Measurements from ENCODE around the gene ZNF785. TPM values are rescaled to one million over a fixed set of nuclear protein-coding genes. Genes with fewer than 3 reads are reported as not detected.
A peak's percentile ranks its signal among the peaks of the same experiment; 100 is the strongest.

Gene ZNF785
- total and polyA plus RNA-seq, 4 experiments from 2014 or later: 1.7 to 34.2 (median 18.4) TPM

DNA sequence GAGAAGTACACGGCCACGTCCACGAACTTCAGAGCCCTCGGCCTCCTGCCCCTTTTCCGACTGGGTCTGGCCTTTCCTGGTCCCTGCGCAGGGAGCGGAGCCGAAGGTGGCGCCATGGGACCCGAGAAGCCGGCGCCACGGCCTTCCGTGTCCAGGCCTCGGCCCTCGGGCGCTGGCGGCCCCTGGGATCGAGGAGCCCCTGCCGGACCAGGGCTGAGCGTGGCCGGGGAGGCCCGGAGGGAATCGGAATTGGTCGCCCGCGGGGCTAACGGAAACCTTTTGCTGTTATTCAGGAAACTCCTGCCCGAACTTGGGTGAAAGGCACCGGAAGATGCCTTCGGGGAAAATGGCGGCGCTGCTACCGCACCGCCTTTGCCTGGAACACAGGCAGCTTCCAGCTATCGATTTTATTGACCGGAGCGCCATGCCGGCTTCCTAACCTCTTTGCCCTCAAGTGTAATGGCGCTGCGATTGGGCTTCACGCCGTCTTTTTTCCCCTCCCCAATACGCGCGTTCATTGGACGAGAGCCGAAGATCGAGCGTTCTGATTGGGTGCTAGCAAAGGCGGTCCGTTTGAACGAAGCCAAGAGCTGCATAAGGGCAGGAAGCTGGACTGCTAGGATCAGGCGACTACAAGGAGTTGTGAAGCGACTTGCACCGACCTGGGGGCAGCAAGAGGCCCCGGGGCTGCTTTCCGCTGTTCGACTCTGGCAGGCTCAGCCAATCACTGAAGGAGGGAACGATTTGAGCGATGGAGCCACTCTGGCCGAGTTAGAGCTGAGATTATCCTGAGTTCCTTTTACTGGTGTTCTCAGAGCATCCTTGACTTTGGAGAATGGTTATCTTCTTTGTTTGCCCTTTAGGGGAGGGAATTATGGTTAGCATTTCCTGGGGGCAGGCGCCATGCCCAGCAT lies 24.7 kb upstream of the ZNF785 start, which contains the start of gene ZNF689:
TSS of gene ZNF689 (minus strand) at position 464 of the 914 bp plus-strand sequence. CDS start at position 116, 348 bp downstream.
- peaks cover 14% of the 10 kb centered on the region for H3K36me3 ChIP-seq (ENCODE audit: insufficient read depth, low read length)
- Mint-ChIP-seq H3K4me3 (peak within 1 kb of the TSS; percentile 85 to 96 (median 94)), H3K36me3 (peaks cover 13 to 24% of the 10 kb centered on the region in 2 donors), H3K27me3 (no peaks in the 10 kb centered on the region), H3K9me3 (no peaks in the 10 kb centered on the region), H3K27ac (peak within 1 kb of the TSS; percentile 93 to 98 (median 96)), H3K4me1 (peaks cover 10 to 18% (median 13%) of the 10 kb centered on the region in 4 donors)
- CTCF ChIA-PET (ENCODE audit: partially characterized antibody): interaction anchor here (0.6 to 5.0 kb wide), 9 partner anchors 11 to 200 kb away, joined by 3 to 34 read pairs (median 5); partner anchors contain the start of genes DCTPP1, PRR14 and ZNF785
- peaks cover 21% of the 10 kb centered on the region for H3K4me1 ChIP-seq (ENCODE audit: insufficient read depth, low read length)
- POLR2A ChIA-PET (ENCODE audit: partially characterized antibody): interaction anchor here (0.5 to 4.2 kb wide), 33 partner anchors 10 to 426 kb away, joined by 3 to 38 read pairs (median 5); partner anchors contain the start of genes CORO1A, DCTPP1, FBRS and ITGAL
- peak; percentile 92 to 98 (median 95) for DNase-seq
- H3K9me3 ChIP-seq (ENCODE audit: control insufficient read depth in 1 of 2, low read length in 2 of 2): no peaks in the 10 kb centered on the region
- peak within 1 kb of the TSS; percentile 71 to 99 for H3K4me3 ChIP-seq (ENCODE audit: low read length in 2 of 2)
- no peaks in the 10 kb centered on the region for H3K27me3 ChIP-seq (ENCODE audit: insufficient read depth, low read length)
- intact Hi-C loops (cut with micrococcal nuclease): loop anchor here (1.0 kb wide), 5 partner anchors 18 to 48 kb away; partner anchors contain the start of genes FBRS, PRR14 and ZNF785
- H3K27ac ChIP-seq (ENCODE audit: low read depth, low read length): peak within 1 kb of the TSS; percentile 97

DNA sequence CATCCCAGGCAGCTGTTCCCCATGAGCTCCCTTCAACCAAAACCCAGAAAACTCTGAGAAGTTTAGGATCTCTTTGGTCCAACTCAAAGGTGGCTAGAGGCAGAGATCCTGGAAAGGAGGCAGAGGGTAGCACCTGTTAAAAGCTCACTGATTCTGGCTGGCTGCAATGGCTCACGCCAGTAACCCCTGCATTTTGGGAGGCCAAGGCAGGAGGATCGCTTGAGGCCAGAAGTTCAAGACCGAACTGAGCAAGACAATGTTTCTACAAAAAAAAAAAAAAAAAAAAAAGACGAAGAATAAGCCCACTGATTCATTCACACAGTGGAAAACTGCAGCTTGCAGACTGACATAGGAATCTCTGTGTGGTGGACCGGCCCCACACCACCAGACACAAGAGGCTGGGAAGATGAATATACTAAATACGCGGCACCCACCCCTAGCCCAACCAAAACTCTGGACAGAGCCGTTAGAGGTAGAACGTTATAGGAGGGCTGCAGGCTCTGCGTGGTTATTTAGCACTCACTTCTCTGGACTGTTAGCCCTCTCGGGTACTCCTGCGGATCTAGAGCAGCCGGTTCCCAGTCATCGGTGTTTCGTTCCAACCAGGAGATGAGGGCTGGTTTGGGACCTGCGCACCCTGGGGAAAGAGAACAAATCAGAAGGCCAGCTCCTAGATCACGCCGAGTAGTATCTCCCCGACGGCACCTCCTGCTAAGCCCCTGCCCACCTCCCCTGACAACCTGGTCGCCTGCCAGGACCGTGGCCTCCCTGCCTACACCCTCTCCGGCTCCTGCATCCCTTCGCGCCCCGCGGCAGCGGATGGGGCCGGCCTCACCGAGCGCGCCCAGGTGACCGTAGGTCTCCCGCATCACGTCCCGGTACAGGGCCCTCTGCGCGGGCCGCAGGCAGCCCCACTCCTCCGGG lies 23.8 kb upstream of the ZNF785 start:
- no peaks in the 10 kb centered on the region for H3K27me3 ChIP-seq (ENCODE audit: insufficient read depth, low read length)
- CTCF ChIA-PET (ENCODE audit: partially characterized antibody): interaction anchor here (0.7 to 5.0 kb wide), 11 partner anchors 10 to 200 kb away, joined by 3 to 34 read pairs (median 5); partner anchors contain the start of genes DCTPP1, PRR14, ZNF764 and ZNF785
- H3K4me1 ChIP-seq (ENCODE audit: insufficient read depth, low read length): peaks cover 21% of the 10 kb centered on the region
- POLR2A ChIA-PET (ENCODE audit: partially characterized antibody): interaction anchor here (0.8 to 4.2 kb wide), 22 partner anchors 9 to 227 kb away, joined by 3 to 38 read pairs (median 5); partner anchors contain the start of genes FBRS, ITGAL, PRR14 and SEPTIN1
- peak overlapping the region; percentile 85 to 96 (median 92) for H3K4me3 Mint-ChIP-seq
- peak overlapping the region; percentile 97 for H3K27ac ChIP-seq (ENCODE audit: low read depth, low read length)
- DNase-seq: peak in 1 of 5 donors; percentile 51
- no peaks in the 10 kb centered on the region for H3K9me3 ChIP-seq (ENCODE audit: control insufficient read depth in 1 of 2, low read length in 2 of 2)
- peaks cover 10 to 18% (median 13%) of the 10 kb centered on the region in 4 donors for H3K4me1 Mint-ChIP-seq
- H3K36me3 ChIP-seq (ENCODE audit: insufficient read depth, low read length): peaks cover 23% of the 10 kb centered on the region
- H3K4me3 ChIP-seq (ENCODE audit: low read length in 2 of 2): peak overlapping the region; percentile 71 to 99
- peaks cover 18 to 32% of the 10 kb centered on the region in 2 donors for H3K36me3 Mint-ChIP-seq
- H3K9me3 Mint-ChIP-seq: no peaks in the 10 kb centered on the region
- intact Hi-C loops (cut with micrococcal nuclease): no loop called here
- no peaks in the 10 kb centered on the region for H3K27me3 Mint-ChIP-seq
- H3K27ac Mint-ChIP-seq: peak overlapping the region; percentile 86 to 97 (median 96)

DNA sequence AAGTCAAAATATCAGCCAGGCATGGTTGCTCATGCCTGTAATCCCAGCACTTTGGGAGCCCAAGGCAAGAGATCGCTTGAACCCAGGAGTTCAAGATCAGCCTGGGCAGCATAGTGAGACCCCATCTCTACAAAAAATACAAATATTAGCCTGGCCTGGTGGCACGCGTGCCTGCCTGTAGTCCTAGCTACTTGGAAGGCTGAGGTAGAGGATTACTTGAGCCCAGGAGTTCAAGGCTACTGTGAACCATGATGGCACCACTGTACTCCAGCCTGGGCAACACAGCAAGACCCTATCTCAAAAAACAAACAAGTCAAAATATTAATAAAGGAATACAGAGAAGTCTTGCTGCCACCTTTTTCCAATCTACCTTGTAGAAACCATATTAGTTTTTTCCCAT lies 20.5 kb upstream of the ZNF785 start:
- H3K27ac Mint-ChIP-seq: no peak overlapping the region
- no peaks in the 10 kb centered on the region for H3K27me3 Mint-ChIP-seq
- intact Hi-C loops (cut with micrococcal nuclease): no loop called here
- no peaks in the 10 kb centered on the region for H3K9me3 Mint-ChIP-seq
- H3K27ac ChIP-seq (ENCODE audit: low read depth, low read length): no peak overlapping the region
- H3K36me3 Mint-ChIP-seq: peaks cover 28 to 54% of the 10 kb centered on the region in 2 donors
- H3K4me3 Mint-ChIP-seq: no peak overlapping the region
- peaks cover 21% of the 10 kb centered on the region for H3K4me1 ChIP-seq (ENCODE audit: insufficient read depth, low read length)
- no peak overlapping the region for H3K4me3 ChIP-seq (ENCODE audit: low read length in 2 of 2)
- no peak for DNase-seq
- H3K4me1 Mint-ChIP-seq: peaks cover 9 to 18% (median 12%) of the 10 kb centered on the region in 4 donors
- ChIA-PET CTCF (ENCODE audit: partially characterized antibody) (interaction anchor here (1.1 to 5.0 kb wide), 4 partner anchors 11 to 55 kb away, joined by 3 to 29 read pairs (median 4); partner anchors contain the start of gene ZNF688), POLR2A (ENCODE audit: partially characterized antibody) (interaction anchor here (0.6 kb wide), 1 partner anchor 117 kb away, joined by 4 read pairs; no protein-coding TSS in a partner anchor)
- no peaks in the 10 kb centered on the region for H3K27me3 ChIP-seq (ENCODE audit: insufficient read depth, low read length)
- H3K36me3 ChIP-seq (ENCODE audit: insufficient read depth, low read length): peaks cover 35% of the 10 kb centered on the region
- no peaks in the 10 kb centered on the region for H3K9me3 ChIP-seq (ENCODE audit: control insufficient read depth in 1 of 2, low read length in 2 of 2)

DNA sequence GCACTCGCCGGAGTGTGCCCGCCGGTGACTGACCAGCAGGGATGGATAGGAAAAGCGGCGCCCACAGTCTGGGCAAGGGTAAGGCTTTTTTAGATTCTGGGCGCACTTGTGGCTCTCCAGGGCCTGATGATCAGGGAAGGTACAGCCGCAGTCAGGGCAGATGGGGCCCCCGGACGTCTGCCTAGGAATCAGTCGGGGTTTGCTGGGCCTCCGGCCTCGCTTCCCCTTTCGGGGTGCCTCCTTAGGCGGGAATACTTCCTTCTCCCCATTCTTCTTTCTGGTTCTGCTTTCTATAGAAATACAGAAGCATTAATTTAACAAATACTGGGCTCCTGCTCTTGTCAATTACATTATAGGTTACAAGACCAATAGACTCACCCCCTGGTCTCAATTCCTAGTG lies 19.7 kb upstream of the ZNF785 start:
- Mint-ChIP-seq H3K4me3 (no peak overlapping the region), H3K4me1 (peaks cover 5 to 12% (median 7%) of the 10 kb centered on the region in 4 donors), H3K27ac (peak overlapping the region in 1 of 7 donors; percentile 60), H3K27me3 (no peaks in the 10 kb centered on the region), H3K9me3 (no peaks in the 10 kb centered on the region), H3K36me3 (peaks cover 28 to 52% of the 10 kb centered on the region in 2 donors)
- Histone ChIP-seq H3K4me3 (ENCODE audit: low read length in 2 of 2) (no peak overlapping the region), H3K27me3 (ENCODE audit: insufficient read depth, low read length) (no peaks in the 10 kb centered on the region), H3K9me3 (ENCODE audit: control insufficient read depth in 1 of 2, low read length in 2 of 2) (no peaks in the 10 kb centered on the region), H3K27ac (ENCODE audit: low read depth, low read length) (no peak overlapping the region), H3K36me3 (ENCODE audit: insufficient read depth, low read length) (peaks cover 35% of the 10 kb centered on the region), H3K4me1 (ENCODE audit: insufficient read depth, low read length) (peaks cover 21% of the 10 kb centered on the region)
- ChIA-PET CTCF (ENCODE audit: partially characterized antibody) (interaction anchor here (1.1 to 1.9 kb wide), 3 partner anchors 12 to 56 kb away, joined by 3 to 5 read pairs (median 3); partner anchors contain the start of gene ZNF688), POLR2A (ENCODE audit: partially characterized antibody) (no interaction called here)
- intact Hi-C loops (cut with micrococcal nuclease): no loop called here
- no peak for DNase-seq

DNA sequence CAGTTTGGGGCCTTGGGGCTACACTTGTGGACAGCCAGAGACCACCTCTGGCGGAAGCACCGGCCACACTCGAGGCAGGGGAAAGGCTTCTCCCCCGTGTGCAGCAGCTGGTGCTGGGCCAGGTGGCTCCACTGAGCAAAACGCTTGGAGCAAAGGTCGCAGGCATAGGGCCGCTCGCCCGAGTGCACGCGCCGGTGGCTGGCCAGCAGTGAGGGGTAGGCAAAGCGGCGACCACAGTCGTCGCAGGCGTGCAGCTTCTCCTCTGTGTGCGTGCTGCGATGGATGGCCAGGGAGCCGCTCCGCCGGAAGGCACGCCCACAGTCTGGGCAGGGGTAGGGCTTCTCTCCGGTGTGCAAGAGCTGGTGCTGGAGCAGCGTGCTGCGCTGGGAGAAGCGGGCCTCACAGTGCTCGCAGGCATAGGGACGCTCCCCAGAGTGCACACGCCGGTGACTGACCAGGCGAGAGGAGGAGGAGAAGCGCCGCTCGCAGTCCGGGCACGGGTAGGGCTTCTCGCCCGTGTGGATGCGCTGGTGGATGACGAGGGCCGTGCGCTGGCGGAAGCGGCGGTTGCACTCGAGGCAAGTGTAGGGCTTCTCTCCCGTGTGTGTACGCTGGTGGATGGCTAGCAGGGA lies 18.9 kb upstream of the ZNF785 start:
- no peak overlapping the region for H3K27ac ChIP-seq (ENCODE audit: low read depth, low read length)
- ChIA-PET CTCF (ENCODE audit: partially characterized antibody) (interaction anchor here (1.1 to 5.3 kb wide), 3 partner anchors 20 to 70 kb away, joined by 3 to 22 read pairs (median 3); partner anchors contain the start of gene ZNF747), POLR2A (ENCODE audit: partially characterized antibody) (interaction anchor here (0.5 kb wide), 1 partner anchor 42 kb away, joined by 3 read pairs; no protein-coding TSS in a partner anchor)
- H3K4me1 ChIP-seq (ENCODE audit: insufficient read depth, low read length): peaks cover 20% of the 10 kb centered on the region
- DNase-seq: no peak
- peaks cover 28 to 51% of the 10 kb centered on the region in 2 donors for H3K36me3 Mint-ChIP-seq
- H3K4me1 Mint-ChIP-seq: peaks cover 4 to 12% (median 5%) of the 10 kb centered on the region in 4 donors
- no peaks in the 10 kb centered on the region for H3K27me3 Mint-ChIP-seq
- no peaks in the 10 kb centered on the region for H3K9me3 ChIP-seq (ENCODE audit: control insufficient read depth in 1 of 2, low read length in 2 of 2)
- peaks cover 35% of the 10 kb centered on the region for H3K36me3 ChIP-seq (ENCODE audit: insufficient read depth, low read length)
- no peaks in the 10 kb centered on the region for H3K27me3 ChIP-seq (ENCODE audit: insufficient read depth, low read length)
- H3K9me3 Mint-ChIP-seq: no peaks in the 10 kb centered on the region
- intact Hi-C loops (cut with micrococcal nuclease): no loop called here
- H3K27ac Mint-ChIP-seq: no peak overlapping the region
- H3K4me3 ChIP-seq (ENCODE audit: low read length in 2 of 2): no peak overlapping the region
- no peak overlapping the region for H3K4me3 Mint-ChIP-seq

DNA sequence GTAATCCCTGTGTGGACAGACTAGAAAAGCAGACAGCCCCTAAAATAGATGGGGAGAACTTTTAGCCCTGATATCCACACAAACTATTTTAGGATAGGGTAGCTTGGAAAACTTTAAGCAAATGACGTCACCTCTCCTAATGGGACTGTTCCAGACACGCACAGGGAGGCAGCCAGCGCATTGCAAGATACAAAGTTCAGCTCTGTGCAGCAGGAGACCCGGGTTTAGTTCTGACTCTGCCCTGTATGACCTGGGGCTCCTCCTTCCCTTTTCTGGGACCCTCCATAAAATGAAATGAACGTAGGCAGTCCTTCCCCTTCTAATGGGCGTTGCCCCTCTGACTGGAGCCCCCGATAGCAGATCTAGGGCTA lies 18.4 kb upstream of the ZNF785 start:
- Histone ChIP-seq H3K9me3 (ENCODE audit: control insufficient read depth in 1 of 2, low read length in 2 of 2) (no peaks in the 10 kb centered on the region), H3K4me1 (ENCODE audit: insufficient read depth, low read length) (peaks cover 15% of the 10 kb centered on the region), H3K27ac (ENCODE audit: low read depth, low read length) (no peak overlapping the region), H3K27me3 (ENCODE audit: insufficient read depth, low read length) (no peaks in the 10 kb centered on the region), H3K4me3 (ENCODE audit: low read length in 2 of 2) (no peak overlapping the region), H3K36me3 (ENCODE audit: insufficient read depth, low read length) (peaks cover 35% of the 10 kb centered on the region)
- H3K4me3 Mint-ChIP-seq: no peak overlapping the region
- H3K27me3 Mint-ChIP-seq: no peaks in the 10 kb centered on the region
- peaks cover 28 to 51% of the 10 kb centered on the region in 2 donors for H3K36me3 Mint-ChIP-seq
- intact Hi-C loops (cut with micrococcal nuclease): no loop called here
- H3K9me3 Mint-ChIP-seq: no peaks in the 10 kb centered on the region
- peaks cover 4 to 7% (median 5%) of the 10 kb centered on the region in 4 donors for H3K4me1 Mint-ChIP-seq
- H3K27ac Mint-ChIP-seq: no peak overlapping the region
- ChIA-PET CTCF (ENCODE audit: partially characterized antibody) (interaction anchor here (0.5 to 5.3 kb wide), 4 partner anchors 14 to 69 kb away, joined by 3 to 22 read pairs (median 3); partner anchors contain the start of gene ZNF747), POLR2A (ENCODE audit: partially characterized antibody) (interaction anchor here (0.5 to 2.1 kb wide), 2 partner anchors 43 to 46 kb away, joined by 3 to 5 read pairs; partner anchors contain the start of gene ZNF764)
- no peak for DNase-seq

Measured in CD4-positive, alpha-beta memory T cell (primary cell).